Cardiac muscle cell (in vitro differentiated cells and primary cell): ENCODE measurements around the gene MED25. TPM values are rescaled to one million over a fixed set of nuclear protein-coding genes. Genes with fewer than 3 reads are reported as not detected.
A peak's percentile ranks its signal among the peaks of the same experiment; 100 is the strongest.

Source experiments
- DNase-seq, 2 donors: peaks; one replicate each; pipeline versions ENCODE4 v3.0.0 to v3.0.0-alpha.2; 2010 to 2017; ENCODE audit warnings: low read depth in 1 of 2, low spot score in 1 of 2
- H3K27ac ChIP-seq: fragments of 200-600 bp; sonication (generic); 2 replicates; pipeline ENCODE4 v1.5.1; 2016
- H3K27me3 ChIP-seq: fragments of 200-600 bp; sonication (generic); 2 replicates; pipeline ENCODE4 v1.6.0; 2016; ENCODE audit warnings: control low read depth
- H3K36me3 ChIP-seq: fragments of 200-600 bp; sonication (generic); 2 replicates; pipeline ENCODE4 v1.5.1; 2016; ENCODE audit warnings: control low read depth
- H3K4me1 ChIP-seq: fragments of 200-600 bp; sonication (generic); 2 replicates; pipeline ENCODE4 v1.8.1; 2017; ENCODE audit warnings: low read depth, mild to moderate bottlenecking, mixed run types
- H3K4me3 ChIP-seq: fragments of 200-600 bp; sonication (generic); 2 replicates; pipeline ENCODE4 v1.5.1; 2016; ENCODE audit warnings: mild to moderate bottlenecking
- H3K9me3 ChIP-seq: fragments of 200-600 bp; sonication (generic); 2 replicates; pipeline ENCODE4 v1.5.1; 2017; ENCODE audit warnings: low read depth, mild to moderate bottlenecking, control low read depth
- polyA plus RNA-seq: library from polyadenylated mRNA; unstranded; fragments of >200 nt; fragmentation: Nextera tagmentation; extraction: Ambion mirVana; gene quantifications from 2 replicates; pipeline ENCODE4 v1.2.1, GENCODE V29; 2016
- total RNA-seq: library from RNA; depleted of rRNA; stranded (reverse); fragments of >200 nt; gene quantifications from 2 replicates; pipeline ENCODE4 v1.2.3, GENCODE V29; 2016
- TF ChIP-seq, protein P1 (sequence below): IDR thresholded peaks from 2 replicates; pipeline ENCODE4 v1.5.1; 2012; ENCODE audit warnings: low read depth, mild to moderate bottlenecking, low read length

The MED25 gene
- total and polyA plus RNA-seq, 2 experiments from 2014 or later, result 69.9 to 83.7 TPM

- Histone ChIP-seq H3K27me3 (no peaks in the 10 kb centered on the region), H3K4me1 (peaks cover 5% of the 10 kb centered on the region), H3K27ac (peak overlapping the region; percentile 7), H3K9me3 (no peaks in the 10 kb centered on the region), H3K4me3 (no peak overlapping the region), H3K36me3 (peaks cover 8% of the 10 kb centered on the region)
- DNase-seq, result no peak
- TF ChIP-seq, protein P1, sequence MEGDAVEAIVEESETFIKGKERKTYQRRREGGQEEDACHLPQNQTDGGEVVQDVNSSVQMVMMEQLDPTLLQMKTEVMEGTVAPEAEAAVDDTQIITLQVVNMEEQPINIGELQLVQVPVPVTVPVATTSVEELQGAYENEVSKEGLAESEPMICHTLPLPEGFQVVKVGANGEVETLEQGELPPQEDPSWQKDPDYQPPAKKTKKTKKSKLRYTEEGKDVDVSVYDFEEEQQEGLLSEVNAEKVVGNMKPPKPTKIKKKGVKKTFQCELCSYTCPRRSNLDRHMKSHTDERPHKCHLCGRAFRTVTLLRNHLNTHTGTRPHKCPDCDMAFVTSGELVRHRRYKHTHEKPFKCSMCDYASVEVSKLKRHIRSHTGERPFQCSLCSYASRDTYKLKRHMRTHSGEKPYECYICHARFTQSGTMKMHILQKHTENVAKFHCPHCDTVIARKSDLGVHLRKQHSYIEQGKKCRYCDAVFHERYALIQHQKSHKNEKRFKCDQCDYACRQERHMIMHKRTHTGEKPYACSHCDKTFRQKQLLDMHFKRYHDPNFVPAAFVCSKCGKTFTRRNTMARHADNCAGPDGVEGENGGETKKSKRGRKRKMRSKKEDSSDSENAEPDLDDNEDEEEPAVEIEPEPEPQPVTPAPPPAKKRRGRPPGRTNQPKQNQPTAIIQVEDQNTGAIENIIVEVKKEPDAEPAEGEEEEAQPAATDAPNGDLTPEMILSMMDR, result no peak
These were observed 10.0 kb upstream of the MED25 start for GRCh38 chr19:49807904-49808675.

GRCh38 chr19:49808711-49809159, 9.4 kb upstream of the MED25 start:
- DNase-seq, result peak; percentile 90 to 97
- H3K27me3 ChIP-seq, result no peaks in the 10 kb centered on the region
- H3K27ac ChIP-seq, result peak overlapping the region; percentile 7
- TF ChIP-seq, protein P1, result no peak
- H3K4me1 ChIP-seq, result peaks cover 5% of the 10 kb centered on the region
- H3K9me3 ChIP-seq, result no peaks in the 10 kb centered on the region
- peaks cover 3% of the 10 kb centered on the region for H3K36me3 ChIP-seq
- peak overlapping the region; percentile 32 for H3K4me3 ChIP-seq

GRCh38 chr19:49809160-49809940, 8.7 kb upstream of the MED25 start:
- Histone ChIP-seq H3K36me3 (peaks cover 3% of the 10 kb centered on the region), H3K27ac (no peak overlapping the region), H3K4me1 (peaks cover 5% of the 10 kb centered on the region), H3K4me3 (peak overlapping the region; percentile 32), H3K9me3 (no peaks in the 10 kb centered on the region), H3K27me3 (no peaks in the 10 kb centered on the region)
- DNase-seq, result peak in 1 of 2 donors; percentile 52
- TF ChIP-seq, protein P1, result no peak

DNA sequence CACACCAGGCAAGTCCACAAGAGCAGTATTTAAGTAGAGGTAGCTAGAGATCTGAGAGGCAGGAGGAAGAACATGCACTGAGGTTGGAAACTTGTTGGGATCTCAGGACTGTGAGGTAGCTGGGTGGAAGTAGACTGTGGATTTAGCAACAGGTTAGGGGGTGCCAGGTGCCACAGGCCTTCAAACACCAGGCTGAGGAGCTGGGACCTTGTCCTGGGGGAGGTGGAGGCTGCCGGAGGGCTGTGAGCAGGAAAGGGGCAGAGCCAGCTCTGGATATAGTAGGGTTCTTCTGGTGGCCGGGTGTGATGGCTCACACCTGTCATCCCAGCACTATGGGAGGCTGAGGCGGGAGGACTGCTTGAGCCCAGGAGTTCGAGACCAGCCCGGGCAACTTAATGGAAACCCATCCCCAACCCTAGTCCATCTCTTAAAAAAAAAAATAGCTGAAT, 8.1 kb upstream of the MED25 start:
- Histone ChIP-seq H3K4me3 (no peak overlapping the region), H3K9me3 (no peaks in the 10 kb centered on the region), H3K27ac (no peak overlapping the region), H3K27me3 (no peaks in the 10 kb centered on the region), H3K36me3 (peaks cover under 1% of the 10 kb centered on the region), H3K4me1 (peaks cover 5% of the 10 kb centered on the region)
- no peak for DNase-seq
- TF ChIP-seq, protein P1, result no peak

GRCh38 chr19:49811328-49811727, 6.8 kb upstream of the MED25 start:
- Histone ChIP-seq H3K4me1 (peaks cover 5% of the 10 kb centered on the region), H3K27me3 (no peaks in the 10 kb centered on the region), H3K9me3 (no peaks in the 10 kb centered on the region), H3K4me3 (no peak overlapping the region), H3K27ac (no peak overlapping the region), H3K36me3 (no peaks in the 10 kb centered on the region)
- no peak for DNase-seq
- TF ChIP-seq, protein P1, result no peak
